Tibial artery (tissue), 4 donors: ENCODE results near the gene SMPD3.

ENCODE experiments used
- DNase-seq, 2 donors: peaks; one replicate each; pipeline ENCODE4 v3.0.0-alpha.2; 2019
- H3K27ac ChIP-seq, 2 donors: fragments of 200-600 bp; sonication (generic) in 1 of 2; 1 replicate in 1 of 2; 2 replicates in 1 of 2; pipeline ENCODE4 v1.5.1; 2018 to 2019; ENCODE audit warnings: mild to moderate bottlenecking in 1 of 2
- H3K27me3 ChIP-seq, 2 donors: fragments of 200-600 bp; sonication (generic) in 1 of 2; one replicate each; pipeline versions ENCODE4 v1.5.1 to v1.6.0; 2016 to 2019
- H3K36me3 ChIP-seq, 3 donors: fragments of 200-600 bp; sonication (generic) in 2 of 3; one replicate each; pipeline ENCODE4 v1.5.1; 2016 to 2019; ENCODE audit warnings: mild to moderate bottlenecking in 2 of 3
- H3K4me1 ChIP-seq, 4 donors: fragments of 200-600 bp; sonication (generic) in 2 of 4; 1 replicate in 3 of 4; 2 replicates in 1 of 4; pipeline ENCODE4 v1.5.1; 2016 to 2019
- H3K4me3 ChIP-seq, 2 donors: fragments of 200-600 bp; sonication (generic) in 1 of 2; 1 replicate in 1 of 2; 2 replicates in 1 of 2; pipeline ENCODE4 v1.5.1; 2018 to 2019; ENCODE audit warnings: mild to moderate bottlenecking in 2 of 2
- H3K9me3 ChIP-seq, 3 donors: fragments of 200-600 bp; sonication (generic) in 1 of 3; one replicate each; pipeline ENCODE4 v1.5.1; 2016 to 2019
- CTCF ChIP-seq, 2 experiments: fragments of 200-600 bp in 1 of 2; fragments of 450-650 bp in 1 of 2; IDR thresholded peaks; one replicate each; pipeline ENCODE4 v1.5.1; 2017 to 2019; ENCODE audit warnings: antibody characterized with exemption in 2 of 2, mild to moderate bottlenecking in 1 of 2, moderate library complexity in 1 of 2
- intact Hi-C: fragments of 100-400 bp; cut with DNase I; formaldehyde crosslinking; loops from one replicate; pipeline ENCODE4 v1.15.0; 2023; ENCODE audit warnings: low total_unique reads

Gene SMPD3

GRCh38 chr16:68399456-68399855 is 48.9 kb downstream of the SMPD3 start:
- Histone ChIP-seq H3K4me1 (no peaks in the 10 kb centered on the region), H3K27ac (no peak overlapping the region), H3K9me3 (no peaks in the 10 kb centered on the region), H3K27me3 (peaks cover 0 to 13% of the 10 kb centered on the region in 2 donors), H3K36me3 (no peaks in the 10 kb centered on the region), H3K4me3 (no peak overlapping the region)
- no peak for DNase-seq
- TF ChIP-seq CTCF (IDR thresholded peaks at IDR 0.05), result no peak
- intact Hi-C loops, result loop anchor here (1.0 kb wide), 1 partner anchor 25 kb away; no protein-coding TSS in a partner anchor

GRCh38 chr16:68397710-68398201 is 50.6 kb downstream of the SMPD3 start:
- H3K9me3 ChIP-seq, result no peaks in the 10 kb centered on the region
- no peaks in the 10 kb centered on the region for H3K4me1 ChIP-seq
- H3K4me3 ChIP-seq, result no peak overlapping the region
- intact Hi-C loops, result no loop called here
- no peak for DNase-seq
- peaks cover 0 to 13% of the 10 kb centered on the region in 2 donors for H3K27me3 ChIP-seq
- TF ChIP-seq CTCF (IDR thresholded peaks at IDR 0.05), result no peak
- no peaks in the 10 kb centered on the region for H3K36me3 ChIP-seq
- H3K27ac ChIP-seq, result no peak overlapping the region

- no peak overlapping the region for H3K4me3 ChIP-seq
- no peak for DNase-seq
- peaks cover 0 to 13% of the 10 kb centered on the region in 2 donors for H3K27me3 ChIP-seq
- H3K9me3 ChIP-seq, result no peaks in the 10 kb centered on the region
- intact Hi-C loops, result no loop called here
- no peaks in the 10 kb centered on the region for H3K4me1 ChIP-seq
- H3K27ac ChIP-seq, result no peak overlapping the region
- peak in 1 of 2 experiments; percentile 29 for TF ChIP-seq CTCF (IDR thresholded peaks at IDR 0.05)
- H3K36me3 ChIP-seq, result no peaks in the 10 kb centered on the region
Measured at GRCh38 chr16:68396481-68396880, 51.8 kb downstream of the SMPD3 start.

- DNase-seq, result no peak
Measured at GRCh38 chr16:68395815-68396214, 52.5 kb downstream of the SMPD3 start.

GRCh38 chr16:68395167-68395786 is 53.0 kb downstream of the SMPD3 start:
- no peak for TF ChIP-seq CTCF (IDR thresholded peaks at IDR 0.05)
- Histone ChIP-seq H3K36me3 (no peaks in the 10 kb centered on the region), H3K4me3 (no peak overlapping the region), H3K27me3 (peaks cover 0 to 13% of the 10 kb centered on the region in 2 donors), H3K9me3 (no peaks in the 10 kb centered on the region), H3K27ac (no peak overlapping the region), H3K4me1 (no peaks in the 10 kb centered on the region)
- intact Hi-C loops, result no loop called here
- DNase-seq, result no peak

More at GRCh38 chr16:68395815-68396214, 52.5 kb downstream of the SMPD3 start:
- Histone ChIP-seq H3K4me1 (no peaks in the 10 kb centered on the region), H3K9me3 (no peaks in the 10 kb centered on the region), H3K36me3 (no peaks in the 10 kb centered on the region), H3K4me3 (no peak overlapping the region), H3K27ac (no peak overlapping the region), H3K27me3 (peaks cover 0 to 13% of the 10 kb centered on the region in 2 donors)
- TF ChIP-seq CTCF (IDR thresholded peaks at IDR 0.05), result no peak
- intact Hi-C loops, result no loop called here
